GM12878 (cell line): ENCODE results near the gene PAGE2. TPM values are rescaled to one million over a fixed set of nuclear protein-coding genes. Genes with fewer than 3 reads are reported as not detected.
"Not testable (repeated sequence)": the region's sequence is repeated elsewhere in the genome, so short reads cannot be mapped to it uniquely, and the experiment has no call there.

Experiments
- ATAC-seq: fragments of 200-7000 bp; cut with Tn5 transposase; 3 replicates; pipeline ENCODE4 v1.9.1; 2020; ENCODE audit warnings: mild to moderate bottlenecking, moderate library complexity
- BruUV-seq: library from RNA; stranded (reverse); fragments of 400-500 nt; replicated peaks from 2 replicates; lab custom pipeline; 2021; lab: Mats Ljungman, UMichigan
- CTCF ChIA-PET: fragments of 300-600 bp; sonication (Branson Sonifier 250); formaldehyde crosslinking; extraction: SDS; loops from one replicate; lab custom pipeline; 2021; ENCODE audit warnings: inconsistent platforms; lab: Yijun Ruan, JAX
- POLR2A ChIA-PET: fragments of 350-600 bp; formaldehyde crosslinking; extraction: SDS; loops from one replicate; lab custom pipeline; 2021; ENCODE audit warnings: inconsistent platforms; lab: Charles Lee
- RAD21 ChIA-PET: fragments of 300-600 bp; sonication (Branson Sonifier 250); formaldehyde crosslinking; loops from one replicate; lab custom pipeline; 2023; ENCODE audit warnings: antibody characterized with exemption; ENCODE audit not compliant: unreplicated experiment; lab: Charles Lee
- SMC1A ChIA-PET: fragments of 300-600 bp; sonication (Branson Sonifier 250); formaldehyde crosslinking; loops from one replicate; lab custom pipeline; 2023; ENCODE audit not compliant: unreplicated experiment, uncharacterized antibody; lab: Charles Lee
- DNase-seq: peaks from one replicate; pipeline ENCODE4 v3.0.0-alpha.2; 2011; ENCODE audit warnings: low read depth, low spot score
- FAIRE-seq: peaks from 3 replicates; lab custom pipeline; 2011; peaks lifted over from hg19 to GRCh38; lab: Jason Lieb, UNC
- H2AFZ ChIP-seq: 2 replicates; pipeline ENCODE4 v1.6.0; 2011; ENCODE audit warnings: low read depth, low read length, control low read depth; ENCODE audit not compliant: control insufficient read depth
- H3K27ac ChIP-seq: 2 replicates; pipeline ENCODE4 v1.5.1; 2011; ENCODE audit warnings: control low read depth; ENCODE audit not compliant: control insufficient read depth, insufficient read depth
- H3K27me3 ChIP-seq, 2 experiments: replicated peaks in 1 of 2; 2 replicates each; pipeline versions ENCODE4 v1.6.0 to v1.6.1; 2011; ENCODE audit warnings: low read length in 1 of 2; ENCODE audit not compliant: control insufficient read depth in 2 of 2, insufficient read depth in 2 of 2
- H3K36me3 ChIP-seq, 2 experiments: 2 replicates each; pipeline ENCODE4 v1.5.1; 2011; ENCODE audit warnings: low read length in 1 of 2; ENCODE audit not compliant: control insufficient read depth in 2 of 2, insufficient read depth in 2 of 2
- H3K4me1 ChIP-seq: 2 replicates; pipeline ENCODE4 v1.6.1; 2011; ENCODE audit warnings: mild to moderate bottlenecking, low read length, moderate library complexity, mixed read lengths; ENCODE audit not compliant: control insufficient read depth, insufficient read depth
- H3K4me2 ChIP-seq: 2 replicates; pipeline ENCODE4 v1.6.0; 2011; ENCODE audit warnings: control low read depth; ENCODE audit not compliant: control insufficient read depth, insufficient read depth
- H3K4me3 ChIP-seq: fragments of 200-600 bp; sonication (generic); 2 replicates; pipeline ENCODE4 v1.5.1; 2016
- H3K79me2 ChIP-seq: 2 replicates; pipeline ENCODE4 v1.6.0; 2011; ENCODE audit warnings: low read length; ENCODE audit not compliant: control insufficient read depth, insufficient read depth
- H3K9ac ChIP-seq: 2 replicates; pipeline ENCODE4 v1.8.0; 2011; ENCODE audit warnings: low read length, control low read depth, mixed read lengths; ENCODE audit not compliant: control insufficient read depth, insufficient read depth
- H3K9me3 ChIP-seq: replicated peaks from 3 replicates; pipeline ENCODE4 v1.5.1; 2011; ENCODE audit warnings: mild to moderate bottlenecking, low read length; ENCODE audit not compliant: control insufficient read depth, insufficient read depth
- H4K20me1 ChIP-seq: 2 replicates; pipeline ENCODE4 v1.6.0; 2011; ENCODE audit not compliant: control insufficient read depth, insufficient read depth
- CTCF ChIP-seq, 3 experiments: IDR thresholded peaks in 2 of 3; conservative IDR thresholded peaks in 1 of 3; 2 replicates each; pipeline ENCODE4 v1.5.1; 2011; ENCODE audit warnings: low read depth in 3 of 3, low read length in 3 of 3, mild to moderate bottlenecking in 3 of 3, control low read depth in 2 of 3, moderate library complexity in 2 of 3, inconsistent platforms in 1 of 3, mixed read lengths in 1 of 3; ENCODE audit not compliant: control insufficient read depth in 2 of 3, insufficient read depth in 1 of 3; ENCODE audit errors: extremely low read depth in 1 of 3
- RAD21 ChIP-seq: IDR thresholded peaks from 2 replicates; pipeline ENCODE4 v1.6.1; 2011; ENCODE audit warnings: mild to moderate bottlenecking, low read depth, low read length, moderate library complexity; ENCODE audit not compliant: insufficient read depth
- SMC3 ChIP-seq: IDR thresholded peaks from 2 replicates; pipeline ENCODE4 v1.6.1; 2011; ENCODE audit warnings: low read length, improper control_type of control experiment, borderline replicate concordance
- TCF12 ChIP-seq: IDR thresholded peaks from 2 replicates; pipeline ENCODE4 v1.6.1; 2011; ENCODE audit warnings: low read depth, mild to moderate bottlenecking, low read length
- TCF7 ChIP-seq: IDR thresholded peaks from 2 replicates; pipeline ENCODE4 v1.6.1; 2014; ENCODE audit warnings: antibody characterized with exemption, borderline replicate concordance
- WGBS: methylation state at CpG from one replicate; pipeline ENCODE4 v1.1.6; 2016; ENCODE audit warnings: low lambda C conversion rate; ENCODE audit not compliant: insufficient replicate concordance, insufficient coverage; ENCODE audit errors: missing lambda C conversion rate; 5-methylcytosine and 5-hydroxymethylcytosine counted together
- in situ Hi-C: fragments of 300-500 bp; cut with MboI; formaldehyde crosslinking; loops from 9 replicates; pipeline ENCODE4 v1.14.3; 2018; ENCODE audit warnings: mixed read lengths
- intact Hi-C: fragments of 100-400 bp; cut with micrococcal nuclease; formaldehyde crosslinking; loops from one replicate; pipeline ENCODE4 v1.14.2; 2022; ENCODE audit not compliant: unreplicated experiment
- polyA plus RNA-seq, 11 experiments: library from polyadenylated mRNA; depleted of rRNA in 4 of 11; unstranded in 6 of 11; stranded (reverse) in 5 of 11; fragments of >200 nt; fragmentation: Nextera tagmentation in 4 of 11; fragmentation: Illumina TruSeq in 1 of 11; extraction: Ambion mirVana in 4 of 11; extraction: Trizol in 1 of 11; gene quantifications; 1 replicate in 1 of 11; 2 replicates in 10 of 11; pipeline versions ENCODE4 v1.2.1 to v1.2.3, GENCODE V29; 2011 to 2016; ENCODE audit warnings: inconsistent platforms in 2 of 11, missing spikeins in 2 of 11, low read depth in 1 of 11
- total RNA-seq, 4 experiments: library from RNA; depleted of rRNA in 3 of 4; stranded (reverse); fragments of >200 nt in 3 of 4; fragmentation: Illumina TruSeq in 1 of 4; extraction: Trizol in 1 of 4; gene quantifications; 2 replicates each; pipeline versions ENCODE4 v1.2.1 to v1.2.3, GENCODE V29; 2013 to 2021

Gene PAGE2
- total and polyA plus RNA-seq, 10 of the 15 experiments (the other 5 are each of a cell fraction or from before 2014, with no cell fraction given), result 0.81 TPM; not detected in 9

GRCh38 chrX:55057675-55058249, 31.1 kb upstream of the PAGE2 start:
- ChIA-PET SMC1A (interaction anchor here (0.9 to 1.3 kb wide), 4 partner anchors 16 to 418 kb away, joined by 3 to 5 read pairs (median 4); partner anchors contain the start of gene APEX2), POLR2A (no interaction called here), CTCF (interaction anchor here (0.6 to 1.2 kb wide), 11 partner anchors 61 to 1741 kb away, joined by 3 to 5 read pairs (median 3); no protein-coding TSS in a partner anchor), RAD21 (interaction anchor here (1.1 to 1.3 kb wide), 2 partner anchors 166 to 418 kb away, joined by 5 to 9 read pairs; no protein-coding TSS in a partner anchor)
- Histone ChIP-seq H3K9ac (no peak overlapping the region), H3K36me3 (no peaks in the 10 kb centered on the region), H3K4me1 (no peaks in the 10 kb centered on the region), H4K20me1 (no peaks in the 10 kb centered on the region), H3K9me3 (no peaks in the 10 kb centered on the region), H3K27ac (no peak overlapping the region), H3K4me2 (no peak overlapping the region), H3K79me2 (no peaks in the 10 kb centered on the region), H3K27me3 (no peaks in the 10 kb centered on the region), H3K4me3 (no peak overlapping the region), H2AFZ (no peak overlapping the region)
- ATAC-seq (peak; percentile 83), DNase-seq (no peak), FAIRE-seq (peak; percentile 80)
- peak; percentile 84 for TF ChIP-seq RAD21
- TF ChIP-seq CTCF (IDR thresholded peaks at IDR 0.05 in 2 of 3, conservative IDR thresholded peaks at IDR 0.05 in 1 of 3; ENCODE audit: control insufficient read depth in 2 of 3, extremely low read depth in 1 of 3, insufficient read depth in 1 of 3, low read depth in 3 of 3, low read length in 3 of 3), result peak; percentile 76 to 84 (median 76)
- no peak for TF ChIP-seq TCF7
- peak; percentile 63 for TF ChIP-seq SMC3
- no peak for TF ChIP-seq TCF12
- WGBS, result 14% methylated on average over 5 of the region's 5 CpGs
- intact Hi-C loops, result loop anchor here (1.0 to 5.0 kb wide), 3 partner anchors 166 to 420 kb away; no protein-coding TSS in a partner anchor
- BruUV-seq, result no TSS peak
- in situ Hi-C loops, result no loop called here

GRCh38 chrX:55067180-55067579, 21.6 kb upstream of the PAGE2 start:
- BruUV-seq, RAD21 ChIA-PET, H3K4me2 ChIP-seq, H3K4me1 ChIP-seq, H3K27ac ChIP-seq, H2AFZ ChIP-seq, ATAC-seq, H3K9ac ChIP-seq, SMC1A ChIA-PET, DNase-seq, H3K27me3 ChIP-seq, H3K79me2 ChIP-seq, FAIRE-seq, H3K4me3 ChIP-seq, in situ Hi-C loops, H3K9me3 ChIP-seq, H3K36me3 ChIP-seq, H4K20me1 ChIP-seq, POLR2A ChIA-PET: not testable (repeated sequence)
- intact Hi-C loops, result loop anchor here (10.0 kb wide), 1 partner anchor 1752 kb away; no protein-coding TSS in a partner anchor
- WGBS, result 36% methylated on average over 2 of the region's 2 CpGs
- CTCF ChIA-PET, result interaction anchor here (0.6 kb wide), 1 partner anchor 684 kb away, joined by 4 read pairs; no protein-coding TSS in a partner anchor
